PC-9 (cell line): ENCODE measurements around the gene STUM.

Source experiments
- CTCF ChIP-seq: fragments of 200-600 bp; sonication (generic); conservative IDR thresholded peaks from 2 replicates; pipeline ENCODE4 v1.6.1; 2017; ENCODE audit warnings: mixed run types, antibody characterized with exemption, mild to moderate bottlenecking, moderate library complexity
- EZH2 ChIP-seq: fragments of 200-600 bp; sonication (generic); IDR thresholded peaks from 2 replicates; pipeline ENCODE4 v1.8.0; 2017; ENCODE audit warnings: antibody characterized with exemption, low read depth

- TF ChIP-seq CTCF, result no peak
- TF ChIP-seq EZH2, result no peak
These were observed 91.1 kb downstream of the STUM start for GRCh38 chr1:226639631-226640061.
